ENCODE results near the gene POMT1.

GRCh38 chr9:131565369-131565768 lies 62.7 kb downstream of the POMT1 start:
- TF ChIP-seq RNF2 (IDR thresholded peaks at IDR 0.05; ENCODE audit: borderline replicate concordance, low read depth, low read length, missing control alignments, poor library complexity, severe bottlenecking) (no peak), EZH2 (IDR thresholded peaks at IDR 0.05; ENCODE audit: low read depth, low read length, severe bottlenecking) (no peak)
